Esophagus squamous epithelium (tissue), 4 donors: ENCODE data around the gene PTPRC.

Experiments
- CTCF ChIP-seq, 6 experiments: fragments of 450-650 bp in 4 of 6; fragments of 200-600 bp in 2 of 6; sonication (generic) in 2 of 6; IDR thresholded peaks; one replicate each; pipeline ENCODE4 v1.5.1; 2016 to 2019; ENCODE audit warnings: antibody characterized with exemption in 6 of 6, mild to moderate bottlenecking in 4 of 6, moderate library complexity in 4 of 6
- POLR2A ChIP-seq, 4 donors: fragments of 450-650 bp; IDR thresholded peaks; one replicate each; pipeline ENCODE4 v1.6.1; 2017; ENCODE audit warnings: antibody characterized with exemption in 4 of 4, mild to moderate bottlenecking in 4 of 4, moderate library complexity in 3 of 4

- no peak for TF ChIP-seq POLR2A (IDR thresholded peaks at IDR 0.05)
- TF ChIP-seq CTCF (IDR thresholded peaks at IDR 0.05): no peak
These were observed 11.3 kb upstream of the PTPRC start for GRCh38 chr1:198627436-198628066.
